SK-N-SH treated with all-trans-retinoic acid at 6 μM for 48 hours (cell line): ENCODE results near the gene PFN4.
A peak's percentile ranks its signal among the peaks of the same experiment; 100 is the strongest.

Source experiments
- ATAC-seq: fragments of 200-7000 bp; cut with Tn5 transposase; 3 replicates; pipeline ENCODE4 v1.9.1; 2020; ENCODE audit warnings: mild to moderate bottlenecking, moderate library complexity
- ARNTL ChIP-seq: fragments of 450-650 bp; formaldehyde crosslinking; IDR thresholded peaks from 2 replicates; pipeline ENCODE4 v1.5.0; 2020; ENCODE audit warnings: low read depth, mild to moderate bottlenecking, moderate library complexity, borderline replicate concordance
- BACH2 ChIP-seq: fragments of 250-450 bp; sonication (Bioruptor Pico); IDR thresholded peaks from 2 replicates; pipeline ENCODE4 v1.9.0; 2021; ENCODE audit warnings: mild to moderate bottlenecking, borderline replicate concordance
- CREB5 ChIP-seq: fragments of 250-450 bp; sonication (Bioruptor Pico); IDR thresholded peaks from 2 replicates; pipeline ENCODE4 v1.5.1; 2020; ENCODE audit warnings: low read depth, mild to moderate bottlenecking, moderate library complexity
- CSDC2 ChIP-seq: fragments of 250-450 bp; sonication (Bioruptor Pico); IDR thresholded peaks from 2 replicates; pipeline ENCODE4 v1.5.0; 2020; ENCODE audit warnings: mild to moderate bottlenecking, moderate library complexity
- ESRRG ChIP-seq: fragments of 250-450 bp; sonication (Bioruptor Pico); IDR thresholded peaks from 2 replicates; pipeline ENCODE4 v1.6.1; 2021; ENCODE audit warnings: mild to moderate bottlenecking
- GLIS3 ChIP-seq: fragments of 250-450 bp; sonication (Bioruptor Pico); IDR thresholded peaks from 2 replicates; pipeline ENCODE4 v1.5.0; 2020; ENCODE audit warnings: mild to moderate bottlenecking, moderate library complexity
- ISL1 ChIP-seq: fragments of 250-450 bp; sonication (Bioruptor Pico); IDR thresholded peaks from 2 replicates; pipeline ENCODE4 v2.1.2; 2022; ENCODE audit warnings: mild to moderate bottlenecking, moderate library complexity
- OSR1 ChIP-seq: fragments of 250-450 bp; sonication (Bioruptor Pico); IDR thresholded peaks from 2 replicates; pipeline ENCODE4 v1.8.0; 2022; ENCODE audit warnings: moderate library complexity, mild to moderate bottlenecking, inconsistent platforms
- PATZ1 ChIP-seq: fragments of 250-450 bp; sonication (Bioruptor Pico); IDR thresholded peaks from 2 replicates; pipeline ENCODE4 v1.8.0; 2020; ENCODE audit warnings: mild to moderate bottlenecking, moderate library complexity, borderline replicate concordance
- PPARA ChIP-seq: fragments of 250-450 bp; sonication (Bioruptor Pico); IDR thresholded peaks from 2 replicates; pipeline ENCODE4 v1.5.0; 2020; ENCODE audit warnings: mild to moderate bottlenecking, borderline replicate concordance
- RARB ChIP-seq: fragments of 250-450 bp; sonication (Bioruptor Pico); IDR thresholded peaks from 2 replicates; pipeline ENCODE4 v1.8.0; 2021; ENCODE audit warnings: mild to moderate bottlenecking, moderate library complexity
- SNAI2 ChIP-seq: fragments of 250-450 bp; sonication (Bioruptor Pico); IDR thresholded peaks from 2 replicates; pipeline ENCODE4 v1.5.0; 2020; ENCODE audit warnings: mild to moderate bottlenecking, moderate library complexity
- TSHZ2 ChIP-seq: fragments of 250-450 bp; sonication (Bioruptor Pico); IDR thresholded peaks from 2 replicates; pipeline ENCODE4 v1.5.0; 2020; ENCODE audit warnings: mild to moderate bottlenecking, moderate library complexity
- ZC3H10 ChIP-seq: fragments of 250-450 bp; sonication (Bioruptor Pico); IDR thresholded peaks from 2 replicates; pipeline ENCODE4 v1.5.1; 2021; ENCODE audit warnings: mild to moderate bottlenecking, moderate library complexity
- ZFP3 ChIP-seq: fragments of 250-450 bp; sonication (Bioruptor Pico); IDR thresholded peaks from 2 replicates; pipeline ENCODE4 v1.5.0; 2020; ENCODE audit warnings: mild to moderate bottlenecking, moderate library complexity
- ZFP30 ChIP-seq: fragments of 450-650 bp; formaldehyde crosslinking; IDR thresholded peaks from 2 replicates; pipeline ENCODE4 v1.5.0; 2022; ENCODE audit warnings: mild to moderate bottlenecking, moderate library complexity
- ZNF565 ChIP-seq: fragments of 450-650 bp; formaldehyde crosslinking; conservative IDR thresholded peaks from 2 replicates; pipeline ENCODE4 v1.5.0; 2020; ENCODE audit warnings: low read depth, mild to moderate bottlenecking, moderate library complexity
- ZNF70 ChIP-seq: fragments of 450-650 bp; formaldehyde crosslinking; IDR thresholded peaks from 2 replicates; pipeline ENCODE4 v1.5.0; 2020; ENCODE audit warnings: mild to moderate bottlenecking, moderate library complexity

The PFN4 gene

GRCh38 chr2:24123195-24123921 lies at the start of gene PFN4, which contains the start of gene FAM228B:
PFN4 (minus strand) TSS chr2:24123334; CDS start chr2:24122535, 799 bp downstream.
FAM228B (plus strand) TSS chr2:24123469; CDS start chr2:24124362, 893 bp downstream.
- TF ChIP-seq BACH2 (CRISPR knock-in tag) (0 out of 2 replicates have a peak, but pooled peaks have one; percentile 49), CREB5 (no peak), TSHZ2 (CRISPR knock-in tag) (peak; percentile 12), OSR1 (CRISPR knock-in tag) (no peak), ZFP3 (CRISPR knock-in tag) (0 out of 2 replicates have a peak, but pooled peaks have one; percentile 35), PPARA (CRISPR knock-in tag) (0 out of 2 replicates have a peak, but pooled peaks have one; percentile 39), GLIS3 (CRISPR knock-in tag) (0 out of 2 replicates have a peak, but pooled peaks have one; percentile 32), ZNF565 (CRISPR knock-in tag) (no peak), ZNF70 (CRISPR knock-in tag) (0 out of 2 replicates have a peak, but pooled peaks have one; percentile 8)
- ATAC-seq = peak; percentile 84

- TF ChIP-seq ZNF565 (CRISPR knock-in tag) (no peak), SNAI2 (CRISPR knock-in tag) (no peak), PATZ1 (CRISPR knock-in tag) (no peak), ZFP30 (CRISPR knock-in tag) (no peak), BACH2 (CRISPR knock-in tag) (no peak), ZNF70 (CRISPR knock-in tag) (no peak), ISL1 (no peak), GLIS3 (CRISPR knock-in tag) (no peak), ESRRG (CRISPR knock-in tag) (no peak), RARB (CRISPR knock-in tag) (no peak), TSHZ2 (CRISPR knock-in tag) (no peak), CREB5 (no peak), ZFP3 (CRISPR knock-in tag) (no peak), ARNTL (CRISPR knock-in tag) (no peak), CSDC2 (no peak), ZC3H10 (no peak), OSR1 (CRISPR knock-in tag) (no peak)
- no peak for ATAC-seq
Observed at GRCh38 chr2:24169023-24169422, 45.9 kb upstream of the PFN4 start.
